ENCODE results near the gene ICAM1.

The ICAM1 gene

DNA sequence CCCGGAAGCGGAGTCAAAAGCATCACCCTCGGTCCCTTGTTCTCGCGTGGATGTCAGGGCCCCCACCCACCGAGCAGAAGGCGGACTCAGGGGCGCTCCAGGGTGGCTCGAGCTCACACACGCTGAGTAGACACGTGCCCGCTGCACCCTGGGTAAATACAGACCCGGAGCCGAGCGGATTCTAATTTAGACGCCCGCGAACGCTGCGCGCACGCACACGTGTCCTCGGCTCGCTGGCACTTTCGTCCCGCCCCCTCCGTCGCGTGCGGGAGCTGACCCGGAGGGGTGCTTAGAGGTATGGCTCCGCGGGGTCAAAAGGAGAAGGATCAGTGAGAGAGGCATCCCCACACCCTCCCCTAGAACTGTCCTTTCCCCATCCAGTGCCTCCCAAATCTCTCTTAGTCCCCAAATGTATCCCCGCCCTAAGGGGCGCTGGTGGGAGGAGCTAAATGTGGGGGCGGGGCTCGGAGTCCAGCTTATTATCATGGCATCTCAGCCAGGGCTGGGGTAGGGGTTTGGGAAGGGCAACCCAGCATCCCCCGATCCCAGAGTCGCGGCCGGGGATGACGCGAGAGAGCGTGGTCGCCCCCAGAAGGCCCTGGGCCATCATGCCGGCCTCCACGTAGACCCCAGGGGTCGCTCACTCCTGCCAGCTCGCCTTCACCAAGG is 18.4 kb downstream of the ICAM1 start:
- TF ChIP-seq, protein P1, sequence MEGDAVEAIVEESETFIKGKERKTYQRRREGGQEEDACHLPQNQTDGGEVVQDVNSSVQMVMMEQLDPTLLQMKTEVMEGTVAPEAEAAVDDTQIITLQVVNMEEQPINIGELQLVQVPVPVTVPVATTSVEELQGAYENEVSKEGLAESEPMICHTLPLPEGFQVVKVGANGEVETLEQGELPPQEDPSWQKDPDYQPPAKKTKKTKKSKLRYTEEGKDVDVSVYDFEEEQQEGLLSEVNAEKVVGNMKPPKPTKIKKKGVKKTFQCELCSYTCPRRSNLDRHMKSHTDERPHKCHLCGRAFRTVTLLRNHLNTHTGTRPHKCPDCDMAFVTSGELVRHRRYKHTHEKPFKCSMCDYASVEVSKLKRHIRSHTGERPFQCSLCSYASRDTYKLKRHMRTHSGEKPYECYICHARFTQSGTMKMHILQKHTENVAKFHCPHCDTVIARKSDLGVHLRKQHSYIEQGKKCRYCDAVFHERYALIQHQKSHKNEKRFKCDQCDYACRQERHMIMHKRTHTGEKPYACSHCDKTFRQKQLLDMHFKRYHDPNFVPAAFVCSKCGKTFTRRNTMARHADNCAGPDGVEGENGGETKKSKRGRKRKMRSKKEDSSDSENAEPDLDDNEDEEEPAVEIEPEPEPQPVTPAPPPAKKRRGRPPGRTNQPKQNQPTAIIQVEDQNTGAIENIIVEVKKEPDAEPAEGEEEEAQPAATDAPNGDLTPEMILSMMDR (IDR thresholded peaks at IDR 0.05; ENCODE audit: insufficient read depth, low read length, poor library complexity, severe bottlenecking): no peak
- no peaks in the 10 kb centered on the region for H3K27me3 ChIP-seq (replicated peaks; ENCODE audit: control insufficient read depth, insufficient read depth, low read length)
- H3K36me3 ChIP-seq (ENCODE audit: control insufficient read depth, insufficient read depth, low read length): peaks cover 12% of the 10 kb centered on the region
- H3K4me3 ChIP-seq (replicated peaks; ENCODE audit: low read depth, low read length): peak overlapping the region; percentile 55
- DNase-seq (ENCODE audit: extremely low read depth, insufficient read length): peak; percentile 86

DNA sequence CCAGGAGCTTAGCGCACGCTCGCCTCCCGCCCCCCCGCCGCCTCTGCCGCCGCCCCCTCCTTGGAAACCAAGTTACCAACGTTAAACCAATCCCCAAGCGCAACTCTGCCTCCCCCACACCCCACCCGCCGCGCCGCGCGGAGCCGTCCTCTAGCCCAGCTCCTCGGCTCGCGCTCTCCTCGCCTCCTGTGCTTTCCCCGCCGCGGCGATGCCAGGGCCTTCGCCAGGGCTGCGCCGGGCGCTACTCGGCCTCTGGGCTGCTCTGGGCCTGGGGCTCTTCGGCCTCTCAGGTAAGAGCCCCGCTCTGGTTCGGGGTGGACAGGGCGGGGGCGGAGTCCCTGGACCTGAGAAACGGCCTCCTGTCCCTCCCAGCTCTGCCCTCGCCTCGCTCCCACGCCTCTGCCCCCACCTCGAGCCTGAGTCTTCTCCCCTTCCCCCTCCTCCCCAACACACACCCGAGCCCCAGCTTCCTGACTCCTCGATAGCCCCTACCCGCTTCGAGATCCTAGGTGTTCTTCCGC is 19.0 kb downstream of the ICAM1 start, which contains the start of gene ICAM5:
TSS of gene ICAM5 (plus strand) at position 117 of the 521 bp plus-strand sequence. CDS start at position 209, 92 bp downstream.
- peak; percentile 72 for DNase-seq (ENCODE audit: extremely low read depth, insufficient read length)
- peaks cover 7% of the 10 kb centered on the region for H3K36me3 ChIP-seq (ENCODE audit: control insufficient read depth, insufficient read depth, low read length)
- H3K4me3 ChIP-seq (replicated peaks; ENCODE audit: low read depth, low read length): peak within 1 kb of the TSS; percentile 55
- no peaks in the 10 kb centered on the region for H3K27me3 ChIP-seq (replicated peaks; ENCODE audit: control insufficient read depth, insufficient read depth, low read length)
- TF ChIP-seq, protein P1 (IDR thresholded peaks at IDR 0.05; ENCODE audit: insufficient read depth, low read length, poor library complexity, severe bottlenecking): no peak

DNA sequence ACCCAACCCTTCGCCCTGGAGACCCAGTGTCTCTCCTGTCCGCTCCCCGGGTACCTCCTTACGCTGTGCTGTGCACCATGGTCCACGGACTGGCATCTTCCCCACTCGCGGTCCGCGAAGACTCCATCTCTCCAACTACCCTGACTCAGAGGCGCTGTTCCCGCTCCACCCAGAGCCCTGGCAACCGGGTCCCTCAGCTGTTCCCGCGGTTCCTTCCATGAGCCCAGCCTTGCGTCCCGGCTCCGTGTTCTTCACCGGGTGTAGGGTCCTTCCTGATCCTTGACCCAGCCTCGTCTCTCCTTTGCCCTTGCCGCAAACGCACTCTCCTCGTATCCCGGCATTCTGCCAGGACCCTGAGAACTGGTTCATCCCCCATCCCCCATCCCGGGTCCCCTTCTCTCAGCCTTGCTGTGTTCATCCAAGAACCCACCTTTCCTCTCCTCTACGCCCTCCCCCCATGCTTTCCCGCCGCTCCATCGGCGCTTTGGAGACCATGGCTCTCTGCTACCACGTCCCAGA is 19.5 kb downstream of the ICAM1 start:
- DNase-seq (ENCODE audit: extremely low read depth, insufficient read length): peak; percentile 43

DNA sequence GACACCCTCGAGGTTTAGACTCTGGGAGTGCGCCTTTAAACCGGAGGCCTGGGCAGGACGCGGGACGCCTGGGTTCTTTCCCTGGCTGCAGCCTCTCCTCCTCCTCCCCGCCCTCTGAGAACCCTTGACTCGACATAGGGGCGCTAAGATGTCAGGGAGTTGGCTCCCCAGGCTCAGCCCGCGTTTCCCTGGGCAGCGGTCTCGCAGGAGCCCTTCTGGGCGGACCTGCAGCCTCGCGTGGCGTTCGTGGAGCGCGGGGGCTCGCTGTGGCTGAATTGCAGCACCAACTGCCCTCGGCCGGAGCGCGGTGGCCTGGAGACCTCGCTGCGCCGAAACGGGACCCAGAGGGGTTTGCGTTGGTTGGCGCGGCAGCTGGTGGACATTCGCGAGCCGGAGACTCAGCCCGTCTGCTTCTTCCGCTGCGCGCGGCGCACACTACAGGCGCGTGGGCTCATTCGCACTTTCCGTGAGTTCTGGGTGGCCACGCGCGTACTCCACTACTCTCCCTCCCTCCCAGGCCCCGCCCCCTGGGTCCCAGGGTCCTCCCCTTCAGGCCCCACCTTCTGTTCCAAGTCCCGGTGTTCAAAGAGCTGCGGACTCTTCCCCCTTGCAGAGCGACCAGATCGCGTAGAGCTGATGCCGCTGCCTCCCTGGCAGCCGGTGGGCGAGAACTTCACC is 20.1 kb downstream of the ICAM1 start:
- no peaks in the 10 kb centered on the region for H3K27me3 ChIP-seq (replicated peaks; ENCODE audit: control insufficient read depth, insufficient read depth, low read length)
- DNase-seq (ENCODE audit: extremely low read depth, insufficient read length): peak; percentile 69

More for the DNA sequence above, 19.5 kb downstream of the ICAM1 start:
- Histone ChIP-seq H3K36me3 (ENCODE audit: control insufficient read depth, insufficient read depth, low read length) (peaks cover 2% of the 10 kb centered on the region), H3K4me3 (replicated peaks; ENCODE audit: low read depth, low read length) (peak overlapping the region; percentile 55), H3K27me3 (replicated peaks; ENCODE audit: control insufficient read depth, insufficient read depth, low read length) (no peaks in the 10 kb centered on the region)
- TF ChIP-seq, protein P1 (IDR thresholded peaks at IDR 0.05; ENCODE audit: insufficient read depth, low read length, poor library complexity, severe bottlenecking): no peak

DNA sequence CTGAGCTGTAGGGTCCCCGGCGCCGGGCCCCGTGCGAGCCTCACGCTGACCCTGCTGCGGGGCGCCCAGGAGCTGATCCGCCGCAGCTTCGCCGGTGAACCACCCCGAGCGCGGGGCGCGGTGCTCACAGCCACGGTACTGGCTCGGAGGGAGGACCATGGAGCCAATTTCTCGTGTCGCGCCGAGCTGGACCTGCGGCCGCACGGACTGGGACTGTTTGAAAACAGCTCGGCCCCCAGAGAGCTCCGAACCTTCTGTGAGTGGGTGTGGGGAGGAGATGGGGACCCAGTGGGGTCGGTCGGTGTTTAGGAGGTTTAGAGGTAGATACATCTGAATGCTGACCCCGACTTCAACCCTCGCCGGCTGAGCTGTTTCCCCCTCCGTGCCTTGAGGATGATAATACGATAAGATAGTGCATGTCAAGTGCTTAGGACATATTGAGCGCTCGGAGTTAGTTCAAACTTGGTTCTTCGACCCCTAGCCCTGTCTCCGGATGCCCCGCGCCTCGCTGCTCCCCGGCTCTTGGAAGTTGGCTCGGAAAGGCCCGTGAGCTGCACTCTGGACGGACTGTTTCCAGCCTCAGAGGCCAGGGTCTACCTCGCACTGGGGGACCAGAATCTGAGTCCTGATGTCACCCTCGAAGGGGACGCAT is 20.8 kb downstream of the ICAM1 start:
- TF ChIP-seq, protein P1 (IDR thresholded peaks at IDR 0.05; ENCODE audit: insufficient read depth, low read length, poor library complexity, severe bottlenecking): no peak
- H3K36me3 ChIP-seq (ENCODE audit: control insufficient read depth, insufficient read depth, low read length): no peaks in the 10 kb centered on the region
- H3K4me3 ChIP-seq (replicated peaks; ENCODE audit: low read depth, low read length): peak overlapping the region; percentile 55
- H3K27me3 ChIP-seq (replicated peaks; ENCODE audit: control insufficient read depth, insufficient read depth, low read length): no peaks in the 10 kb centered on the region
- no peak for DNase-seq (ENCODE audit: extremely low read depth, insufficient read length)

More for the DNA sequence above, 20.1 kb downstream of the ICAM1 start:
- TF ChIP-seq, protein P1 (IDR thresholded peaks at IDR 0.05; ENCODE audit: insufficient read depth, low read length, poor library complexity, severe bottlenecking): no peak
- no peaks in the 10 kb centered on the region for H3K36me3 ChIP-seq (ENCODE audit: control insufficient read depth, insufficient read depth, low read length)
- H3K4me3 ChIP-seq (replicated peaks; ENCODE audit: low read depth, low read length): peak overlapping the region; percentile 55

Data from GM06990 (cell line).